GM12872 (cell line): ENCODE data around the gene ADAMTS2.

ENCODE experiments used
- CTCF ChIP-seq: IDR thresholded peaks from 3 replicates; pipeline ENCODE4 v1.5.1; 2011; ENCODE audit warnings: low read depth, mild to moderate bottlenecking, low read length, moderate library complexity; ENCODE audit not compliant: insufficient read depth

The ADAMTS2 gene

GRCh38 chr5:179324760-179325295 is 20.4 kb downstream of the ADAMTS2 start:
- TF ChIP-seq CTCF: no peak

GRCh38 chr5:179323026-179323870 is 22.0 kb downstream of the ADAMTS2 start:
- no peak for TF ChIP-seq CTCF

- no peak for TF ChIP-seq CTCF
Observed at GRCh38 chr5:179322071-179323025, 22.9 kb downstream of the ADAMTS2 start.

GRCh38 chr5:179321206-179321987 is 23.9 kb downstream of the ADAMTS2 start:
- no peak for TF ChIP-seq CTCF

GRCh38 chr5:179319741-179320281 is 25.4 kb downstream of the ADAMTS2 start:
- TF ChIP-seq CTCF: no peak

- no peak for TF ChIP-seq CTCF
Observed at GRCh38 chr5:179319123-179319522, 26.1 kb downstream of the ADAMTS2 start.
